ENCODE measurements around the gene NUP214. TPM values are rescaled to one million over a fixed set of nuclear protein-coding genes. Genes with fewer than 3 reads are reported as not detected.

NUP214 gene
- total RNA-seq, 1 experiment from 2014 or later: 52.3 TPM

- intact Hi-C loops (cut with micrococcal nuclease; ENCODE audit: unreplicated experiment): no loop called here
- Mint-ChIP-seq H3K9me3 (ENCODE audit: unreplicated experiment) (no peaks in the 10 kb centered on the region), H3K27me3 (ENCODE audit: insufficient read depth, unreplicated experiment) (no peaks in the 10 kb centered on the region), H3K4me3 (ENCODE audit: unreplicated experiment) (no peak overlapping the region), H3K36me3 (ENCODE audit: insufficient read depth, unreplicated experiment) (peaks cover 57% of the 10 kb centered on the region), H3K4me1 (ENCODE audit: low read depth, unreplicated experiment) (no peaks in the 10 kb centered on the region), H3K27ac (ENCODE audit: unreplicated experiment) (no peak overlapping the region)
- Histone ChIP-seq H3K36me3 (ENCODE audit: control insufficient read depth, insufficient read depth, low read length) (peaks cover 3% of the 10 kb centered on the region), H3K4me3 (ENCODE audit: low read depth, low read length) (no peak overlapping the region), H3K9me3 (no peaks in the 10 kb centered on the region), H3K27me3 (replicated peaks; ENCODE audit: control insufficient read depth, insufficient read depth, low read length) (no peaks in the 10 kb centered on the region), H3K4me1 (no peaks in the 10 kb centered on the region)
- BruUV-seq (replicated peaks): no TSS peak
- CTCF ChIA-PET: no interaction called here
- TF ChIP-seq, protein P1, sequence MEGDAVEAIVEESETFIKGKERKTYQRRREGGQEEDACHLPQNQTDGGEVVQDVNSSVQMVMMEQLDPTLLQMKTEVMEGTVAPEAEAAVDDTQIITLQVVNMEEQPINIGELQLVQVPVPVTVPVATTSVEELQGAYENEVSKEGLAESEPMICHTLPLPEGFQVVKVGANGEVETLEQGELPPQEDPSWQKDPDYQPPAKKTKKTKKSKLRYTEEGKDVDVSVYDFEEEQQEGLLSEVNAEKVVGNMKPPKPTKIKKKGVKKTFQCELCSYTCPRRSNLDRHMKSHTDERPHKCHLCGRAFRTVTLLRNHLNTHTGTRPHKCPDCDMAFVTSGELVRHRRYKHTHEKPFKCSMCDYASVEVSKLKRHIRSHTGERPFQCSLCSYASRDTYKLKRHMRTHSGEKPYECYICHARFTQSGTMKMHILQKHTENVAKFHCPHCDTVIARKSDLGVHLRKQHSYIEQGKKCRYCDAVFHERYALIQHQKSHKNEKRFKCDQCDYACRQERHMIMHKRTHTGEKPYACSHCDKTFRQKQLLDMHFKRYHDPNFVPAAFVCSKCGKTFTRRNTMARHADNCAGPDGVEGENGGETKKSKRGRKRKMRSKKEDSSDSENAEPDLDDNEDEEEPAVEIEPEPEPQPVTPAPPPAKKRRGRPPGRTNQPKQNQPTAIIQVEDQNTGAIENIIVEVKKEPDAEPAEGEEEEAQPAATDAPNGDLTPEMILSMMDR (IDR thresholded peaks at IDR 0.05; ENCODE audit: insufficient read depth in 1 of 2, low read depth in 1 of 2, low read length in 1 of 2, severe bottlenecking in 1 of 2, unreplicated experiment in 1 of 2): no peak
- POLR2A ChIA-PET: no interaction called here
- DNase-seq: no peak
Observed at GRCh38 chr9:131185924-131186323, 60.5 kb downstream of the NUP214 start.

DNA sequence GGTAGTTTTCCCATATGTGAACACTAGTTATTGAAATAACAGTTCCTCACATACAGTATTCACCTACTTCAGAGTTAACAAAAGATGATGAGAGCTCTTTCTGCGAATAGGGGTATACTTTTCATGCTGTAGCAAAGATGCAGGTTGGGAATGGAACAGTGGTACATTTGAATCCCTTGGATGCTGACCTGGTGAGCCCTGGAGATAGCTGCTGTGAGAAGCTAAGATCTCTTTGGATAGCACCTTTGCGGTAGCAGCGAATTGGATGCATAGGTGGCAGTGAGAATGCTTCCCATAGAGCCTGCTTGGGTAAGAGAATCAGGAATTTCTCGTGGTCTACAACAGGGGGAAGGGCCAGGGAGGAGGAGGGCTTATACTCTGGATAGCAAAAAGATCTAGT, 61.2 kb downstream of the NUP214 start:
- Mint-ChIP-seq H3K27me3 (ENCODE audit: insufficient read depth, unreplicated experiment) (no peaks in the 10 kb centered on the region), H3K36me3 (ENCODE audit: insufficient read depth, unreplicated experiment) (peaks cover 57% of the 10 kb centered on the region), H3K4me1 (ENCODE audit: low read depth, unreplicated experiment) (no peaks in the 10 kb centered on the region), H3K9me3 (ENCODE audit: unreplicated experiment) (no peaks in the 10 kb centered on the region), H3K27ac (ENCODE audit: unreplicated experiment) (no peak overlapping the region), H3K4me3 (ENCODE audit: unreplicated experiment) (no peak overlapping the region)
- Histone ChIP-seq H3K36me3 (ENCODE audit: control insufficient read depth, insufficient read depth, low read length) (peaks cover 3% of the 10 kb centered on the region), H3K4me3 (ENCODE audit: low read depth, low read length) (no peak overlapping the region), H3K9me3 (no peaks in the 10 kb centered on the region), H3K27me3 (replicated peaks; ENCODE audit: control insufficient read depth, insufficient read depth, low read length) (no peaks in the 10 kb centered on the region), H3K4me1 (no peaks in the 10 kb centered on the region)
- no TSS peak for BruUV-seq (replicated peaks)
- TF ChIP-seq, protein P1 (IDR thresholded peaks at IDR 0.05; ENCODE audit: insufficient read depth in 1 of 2, low read depth in 1 of 2, low read length in 1 of 2, severe bottlenecking in 1 of 2, unreplicated experiment in 1 of 2): no peak
- ChIA-PET POLR2A (no interaction called here), CTCF (no interaction called here)
- intact Hi-C loops (cut with micrococcal nuclease; ENCODE audit: unreplicated experiment): no loop called here
- DNase-seq: no peak

DNA sequence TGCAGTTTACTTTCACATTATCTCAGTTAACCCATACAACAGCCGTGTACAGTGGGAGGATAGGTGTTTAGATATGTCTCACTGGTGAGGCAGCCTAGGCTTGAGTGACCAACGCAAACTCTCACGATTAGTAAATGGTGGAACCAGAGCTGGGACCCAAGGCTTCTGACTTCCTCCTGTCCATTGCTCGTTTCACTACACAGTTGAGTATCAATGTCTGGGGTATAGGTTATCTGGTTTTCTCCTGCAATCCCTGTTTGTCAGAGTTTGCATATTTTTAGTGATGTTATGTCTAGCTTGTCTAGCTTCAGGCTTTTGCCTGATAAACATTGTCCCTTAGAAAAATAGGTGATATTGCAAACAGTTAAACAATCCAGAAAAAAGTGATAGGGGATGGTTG, 62.6 kb downstream of the NUP214 start:
- Mint-ChIP-seq H3K27me3 (ENCODE audit: insufficient read depth, unreplicated experiment) (no peaks in the 10 kb centered on the region), H3K4me1 (ENCODE audit: low read depth, unreplicated experiment) (no peaks in the 10 kb centered on the region), H3K36me3 (ENCODE audit: insufficient read depth, unreplicated experiment) (peaks cover 69% of the 10 kb centered on the region), H3K4me3 (ENCODE audit: unreplicated experiment) (no peak overlapping the region), H3K27ac (ENCODE audit: unreplicated experiment) (no peak overlapping the region), H3K9me3 (ENCODE audit: unreplicated experiment) (no peaks in the 10 kb centered on the region)
- peaks cover 4% of the 10 kb centered on the region for H3K36me3 ChIP-seq (ENCODE audit: control insufficient read depth, insufficient read depth, low read length)
- intact Hi-C loops (cut with micrococcal nuclease; ENCODE audit: unreplicated experiment): no loop called here
- H3K27me3 ChIP-seq (replicated peaks; ENCODE audit: control insufficient read depth, insufficient read depth, low read length): no peaks in the 10 kb centered on the region
- TF ChIP-seq, protein P1 (IDR thresholded peaks at IDR 0.05; ENCODE audit: insufficient read depth in 1 of 2, low read depth in 1 of 2, low read length in 1 of 2, severe bottlenecking in 1 of 2, unreplicated experiment in 1 of 2): no peak
- ChIA-PET CTCF (no interaction called here), POLR2A (no interaction called here)
- no peak for DNase-seq
- no peaks in the 10 kb centered on the region for H3K9me3 ChIP-seq
- H3K4me3 ChIP-seq (ENCODE audit: low read depth, low read length): no peak overlapping the region
- H3K4me1 ChIP-seq: no peaks in the 10 kb centered on the region
- no TSS peak for BruUV-seq (replicated peaks)
